GM21447 (cell line): Measurements from ENCODE around the gene EEF1AKMT2.
"Not testable (repeated sequence)": the region's sequence is repeated elsewhere in the genome, so short reads cannot be mapped to it uniquely, and the experiment has no call there.

Source experiments
- ATAC-seq: cut with Tn5 transposase; IDR thresholded peaks from one replicate; pipeline ENCODE4 v1.9.1; 2021; ENCODE audit not compliant: unreplicated experiment

EEF1AKMT2 gene

GRCh38 chr10:124791547-124792348 lies at the start of gene EEF1AKMT2:
Gene EEF1AKMT2 (minus strand): TSS chr10:124791887. CDS start chr10:124791833, 54 bp downstream.
- peak; percentile 83 for ATAC-seq

DNA sequence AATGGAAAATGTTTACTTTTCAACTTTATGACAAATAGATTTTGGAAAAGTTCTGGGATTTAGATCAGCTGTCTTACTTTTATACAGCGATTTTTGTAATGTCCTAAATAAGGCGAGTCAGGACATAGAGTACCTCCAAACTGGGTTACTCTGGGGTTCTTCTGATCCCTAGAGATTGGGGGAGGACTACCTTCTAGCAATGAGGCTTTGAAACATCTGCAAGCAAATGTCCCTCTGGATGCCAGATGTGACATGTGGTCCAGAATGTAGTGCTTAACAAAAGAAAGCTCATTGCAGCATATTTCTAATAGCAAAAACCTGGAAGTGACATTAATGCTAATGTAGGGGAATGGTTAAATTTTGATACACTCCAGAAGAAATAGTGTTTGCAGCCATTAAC lies 46.0 kb upstream of the EEF1AKMT2 start:
- ATAC-seq: no peak

DNA sequence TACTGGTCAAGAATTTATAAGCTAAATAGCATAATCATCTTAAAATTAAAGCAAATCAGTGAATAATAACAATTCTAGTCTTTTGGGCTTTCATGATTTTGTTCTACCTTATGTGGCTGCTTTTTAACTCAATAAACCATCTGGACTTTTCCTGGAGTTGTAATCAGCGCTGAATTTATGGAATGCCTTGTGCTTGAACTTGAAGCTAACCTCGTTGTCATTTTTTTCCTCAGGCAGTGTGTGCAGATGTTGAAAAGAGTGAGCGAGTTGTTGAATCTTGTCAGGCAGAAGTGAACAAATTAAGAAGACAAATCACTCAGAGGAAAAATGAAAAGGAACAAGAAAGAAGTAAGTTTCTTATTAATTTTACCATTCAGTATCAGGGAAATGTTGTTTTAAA lies 39.4 kb upstream of the EEF1AKMT2 start:
- no peak for ATAC-seq

DNA sequence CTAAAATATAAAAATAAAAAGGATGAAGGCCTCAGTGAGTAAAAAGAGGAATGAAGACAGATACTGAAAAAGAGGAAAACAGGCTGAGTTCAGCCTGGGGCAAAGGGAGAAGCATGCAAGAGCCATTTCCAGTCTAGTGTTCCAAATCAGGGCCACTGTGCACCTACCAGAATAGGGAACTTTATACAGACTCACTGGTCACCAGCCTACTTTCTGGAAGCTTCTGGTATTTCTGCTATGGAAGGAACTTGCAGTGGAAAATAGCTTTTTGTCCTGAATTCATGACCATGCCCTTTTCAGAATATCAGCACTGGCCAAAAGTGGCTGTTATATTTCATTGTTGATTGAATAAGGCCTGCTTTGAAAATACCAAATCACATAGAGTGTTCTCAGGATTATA lies 38.8 kb upstream of the EEF1AKMT2 start:
- no peak for ATAC-seq

DNA sequence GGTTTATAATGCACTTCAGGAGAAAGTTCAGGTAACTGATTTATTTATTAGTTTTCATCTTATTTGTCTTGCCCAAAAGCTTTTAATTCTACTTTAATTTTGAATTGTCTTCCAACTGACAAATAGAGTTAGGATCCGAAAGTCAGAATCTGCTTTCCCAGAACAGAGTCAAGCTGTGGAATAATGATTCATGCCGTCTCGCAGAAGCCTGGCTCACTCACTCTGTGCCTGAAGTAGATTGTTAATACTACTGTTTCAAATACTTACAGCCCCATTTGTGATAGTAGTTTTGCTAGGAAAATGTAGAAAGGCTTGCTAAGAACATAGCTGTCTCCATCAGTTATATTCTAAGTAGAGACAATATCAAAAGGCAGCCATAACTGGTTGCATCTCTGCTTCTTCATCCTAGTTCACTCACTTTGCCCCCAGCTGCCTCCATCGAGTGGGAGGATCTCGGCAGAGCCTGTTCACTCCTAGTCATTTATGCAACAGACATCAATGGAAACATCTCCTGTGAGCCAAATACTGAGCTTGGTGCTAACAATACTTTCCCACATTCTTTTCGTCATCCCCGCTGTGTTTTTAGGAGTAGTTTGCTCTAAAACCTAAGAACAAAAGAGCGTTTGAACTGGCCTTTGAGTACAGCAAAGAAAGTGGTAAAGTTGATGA lies 37.9 kb upstream of the EEF1AKMT2 start:
- no peak for ATAC-seq

- ATAC-seq: no peak
Measured at GRCh38 chr10:124827474-124827873, 35.8 kb upstream of the EEF1AKMT2 start.

DNA sequence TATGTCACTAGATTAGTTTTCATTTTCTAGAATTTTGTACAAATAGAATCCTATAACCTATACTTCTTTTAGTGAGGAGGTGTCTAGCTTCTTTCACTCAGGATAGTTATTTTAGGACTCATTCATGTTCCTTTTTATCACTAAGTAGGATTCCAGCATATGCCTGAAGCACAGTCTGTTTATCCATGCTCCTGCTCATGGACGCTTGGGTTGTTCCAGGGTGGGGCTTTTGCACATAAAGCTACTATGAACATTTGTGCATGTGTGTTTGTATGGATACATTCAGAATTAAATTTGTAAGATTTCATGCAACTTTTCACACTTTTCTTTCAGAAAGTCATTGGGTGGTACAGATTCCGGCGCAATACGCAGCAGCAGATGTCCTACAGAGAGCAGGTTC lies 34.6 kb upstream of the EEF1AKMT2 start:
- no peak for ATAC-seq

DNA sequence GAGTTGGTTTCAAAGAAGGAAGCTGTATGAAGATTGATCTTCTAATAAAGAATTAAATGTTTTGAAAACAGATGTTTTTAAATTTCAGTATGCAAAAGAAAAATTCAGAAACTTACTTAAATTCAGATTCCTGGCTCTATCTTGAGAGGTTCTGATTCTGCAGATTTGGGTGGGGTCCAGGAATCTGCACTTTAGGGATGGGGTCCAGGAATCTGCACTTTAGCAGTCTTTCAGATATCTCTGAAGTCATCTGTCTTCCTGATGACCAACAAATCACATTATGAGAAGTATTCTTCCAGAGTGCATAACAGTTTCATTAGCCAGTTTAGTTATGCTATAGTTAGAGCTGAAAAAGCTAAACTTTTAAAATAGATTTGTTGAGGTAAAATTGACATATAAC lies 34.0 kb upstream of the EEF1AKMT2 start:
- ATAC-seq: no peak

- not testable (repeated sequence) for ATAC-seq
Measured at GRCh38 chr10:124824932-124825331, 33.2 kb upstream of the EEF1AKMT2 start.

- no peak for ATAC-seq
Measured at GRCh38 chr10:124824507-124824906, 32.8 kb upstream of the EEF1AKMT2 start.

DNA sequence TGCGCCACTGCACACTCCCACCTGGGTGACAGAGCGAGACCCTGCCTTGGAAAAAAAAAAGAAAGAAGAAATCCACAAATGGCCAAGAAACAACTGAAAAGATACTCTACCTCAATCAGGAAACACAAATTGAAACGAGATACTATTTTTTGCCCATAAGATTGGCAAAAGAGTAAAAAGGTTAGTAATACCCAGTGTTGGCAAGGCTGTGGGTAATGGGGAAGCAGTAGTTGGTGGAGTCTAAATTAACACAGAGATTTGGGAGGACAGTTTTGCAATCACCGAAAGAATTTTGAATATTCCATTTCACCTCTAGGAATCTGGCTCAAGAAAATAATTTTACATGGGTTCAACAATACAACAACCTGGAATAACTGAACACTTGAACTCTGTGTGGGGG lies 29.8 kb upstream of the EEF1AKMT2 start:
- no peak for ATAC-seq

- no peak for ATAC-seq
Measured at GRCh38 chr10:124820121-124820520, 28.4 kb upstream of the EEF1AKMT2 start.

DNA sequence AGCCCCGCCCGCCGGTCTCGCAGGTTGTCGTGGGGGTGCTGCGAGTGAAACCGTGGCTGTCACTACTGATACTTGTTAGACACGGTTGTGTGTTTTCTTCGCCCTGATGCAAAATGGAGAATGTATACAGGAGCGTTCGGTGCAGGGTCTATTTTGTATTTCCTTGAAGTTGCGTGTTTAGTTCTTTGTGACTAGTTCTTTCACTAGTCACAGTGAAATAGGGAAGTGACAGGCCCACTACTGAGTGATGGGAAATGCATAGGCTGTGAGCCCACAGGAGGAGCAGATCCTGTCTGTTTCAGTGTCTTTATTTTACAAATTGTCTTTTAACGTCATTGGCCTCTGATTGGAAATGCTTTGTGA lies 10.6 kb upstream of the EEF1AKMT2 start:
- ATAC-seq: peak; percentile 34

- ATAC-seq: no peak
Measured at GRCh38 chr10:124799211-124799610, 7.5 kb upstream of the EEF1AKMT2 start.

DNA sequence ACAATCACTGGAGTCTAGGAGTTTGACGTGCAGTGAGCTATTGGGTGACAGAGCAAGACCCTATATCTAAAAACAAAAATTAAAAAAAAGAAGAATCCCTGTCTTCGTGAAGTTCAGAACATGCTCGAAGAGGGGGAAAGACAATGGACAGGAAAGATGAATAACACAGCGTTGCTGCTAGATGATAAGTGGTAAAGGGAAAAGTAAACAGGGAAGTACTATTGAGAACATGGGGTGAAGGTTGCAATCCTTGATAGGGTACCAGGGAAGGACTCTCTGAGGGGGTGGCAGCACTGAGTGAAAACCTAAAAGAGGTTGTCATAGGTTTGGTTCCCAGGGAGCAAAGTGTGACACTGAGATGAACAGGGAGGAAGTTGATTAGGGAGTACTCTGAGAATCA lies 7.1 kb upstream of the EEF1AKMT2 start:
- ATAC-seq: no peak

DNA sequence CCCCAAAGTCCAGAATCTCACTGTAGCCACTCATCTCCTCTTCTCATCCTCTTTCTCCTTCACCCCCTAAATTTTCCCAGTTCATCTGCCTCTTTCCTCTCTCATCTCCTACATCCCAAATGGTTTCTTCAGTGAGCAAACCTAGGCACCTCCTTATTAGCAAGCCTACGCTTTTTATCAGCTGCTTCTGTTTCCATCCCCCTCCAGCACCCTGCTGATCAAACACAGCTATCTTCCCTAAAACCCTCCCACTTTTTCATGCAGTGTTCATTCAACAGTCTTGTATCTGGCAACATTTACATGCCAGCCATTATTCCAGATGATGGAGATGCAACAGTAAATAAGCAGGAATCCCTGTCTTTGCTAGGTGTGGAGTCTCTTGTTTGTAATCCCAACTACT lies 6.7 kb upstream of the EEF1AKMT2 start:
- ATAC-seq: no peak

GRCh38 chr10:124792998-124793352 lies 1.3 kb upstream of the EEF1AKMT2 start:
- ATAC-seq: no peak

- ATAC-seq: not testable (repeated sequence)
Measured at GRCh38 chr10:124782900-124783299, 8.8 kb downstream of the EEF1AKMT2 start.

GRCh38 chr10:124768791-124769190 lies 22.9 kb downstream of the EEF1AKMT2 start:
- no peak for ATAC-seq

GRCh38 chr10:124765256-124765655 lies 26.4 kb downstream of the EEF1AKMT2 start:
- no peak for ATAC-seq

GRCh38 chr10:124763267-124763666 lies 28.4 kb downstream of the EEF1AKMT2 start:
- ATAC-seq: no peak

DNA sequence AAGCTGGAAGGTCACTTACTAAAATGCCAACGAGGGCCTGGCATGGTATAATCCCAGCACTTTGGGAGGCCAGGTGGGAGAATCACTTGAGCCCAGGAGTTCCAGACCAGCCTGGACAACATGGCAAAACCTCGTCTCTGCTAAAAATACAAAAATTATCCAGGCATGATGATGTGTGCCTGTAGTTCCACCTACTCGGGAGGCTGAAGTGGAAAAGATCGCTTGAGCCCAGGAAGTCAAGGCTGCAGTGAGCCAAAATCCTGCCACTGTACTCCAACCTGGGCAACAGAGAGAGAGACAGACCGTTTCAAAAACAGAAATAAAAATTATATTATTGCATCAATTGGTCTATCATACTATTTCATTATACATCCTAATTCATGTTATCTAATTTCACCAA lies 29.4 kb downstream of the EEF1AKMT2 start:
- ATAC-seq: no peak
